GM18868 (cell line): ENCODE data around the gene INO80E.
"Not testable (repeated sequence)": the region's sequence is repeated elsewhere in the genome, so short reads cannot be mapped to it uniquely, and the experiment has no call there.

Experiments used
- ATAC-seq: cut with Tn5 transposase; IDR thresholded peaks from one replicate; pipeline ENCODE4 v1.9.1; 2021; ENCODE audit warnings: mild to moderate bottlenecking, moderate library complexity; ENCODE audit not compliant: unreplicated experiment

The INO80E gene

GRCh38 chr16:30030011-30030685 lies 34.1 kb downstream of the INO80E start:
- ATAC-seq: no peak

- no peak for ATAC-seq
These were observed 34.9 kb downstream of the INO80E start, which contains the start of gene TLCD3B for GRCh38 chr16:30030841-30031413. TLCD3B (minus strand) TSS chr16:30031271; CDS start chr16:30030527, 744 bp downstream.

DNA sequence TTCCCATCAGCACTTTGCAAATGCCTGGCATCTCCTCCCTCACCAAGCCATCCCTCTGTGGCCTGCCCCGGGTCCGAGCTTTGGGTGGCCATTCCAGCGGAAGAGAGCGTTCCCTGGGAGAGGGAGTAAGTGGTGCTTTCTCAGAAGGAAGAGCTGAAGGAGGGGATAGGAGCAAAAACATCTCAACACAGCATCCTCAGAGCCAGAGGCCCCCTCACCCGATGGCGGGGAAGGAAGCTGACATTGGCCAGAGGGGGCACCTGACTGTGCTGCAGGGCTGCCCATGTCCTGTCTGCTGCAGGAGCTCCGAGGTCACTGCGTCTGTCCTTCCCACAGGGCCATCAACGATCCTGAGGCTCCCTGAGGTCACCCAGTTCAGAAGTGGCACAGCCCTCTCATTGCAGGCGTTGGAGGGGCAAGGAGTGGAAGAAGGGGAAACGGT lies 35.5 kb downstream of the INO80E start:
- no peak for ATAC-seq

DNA sequence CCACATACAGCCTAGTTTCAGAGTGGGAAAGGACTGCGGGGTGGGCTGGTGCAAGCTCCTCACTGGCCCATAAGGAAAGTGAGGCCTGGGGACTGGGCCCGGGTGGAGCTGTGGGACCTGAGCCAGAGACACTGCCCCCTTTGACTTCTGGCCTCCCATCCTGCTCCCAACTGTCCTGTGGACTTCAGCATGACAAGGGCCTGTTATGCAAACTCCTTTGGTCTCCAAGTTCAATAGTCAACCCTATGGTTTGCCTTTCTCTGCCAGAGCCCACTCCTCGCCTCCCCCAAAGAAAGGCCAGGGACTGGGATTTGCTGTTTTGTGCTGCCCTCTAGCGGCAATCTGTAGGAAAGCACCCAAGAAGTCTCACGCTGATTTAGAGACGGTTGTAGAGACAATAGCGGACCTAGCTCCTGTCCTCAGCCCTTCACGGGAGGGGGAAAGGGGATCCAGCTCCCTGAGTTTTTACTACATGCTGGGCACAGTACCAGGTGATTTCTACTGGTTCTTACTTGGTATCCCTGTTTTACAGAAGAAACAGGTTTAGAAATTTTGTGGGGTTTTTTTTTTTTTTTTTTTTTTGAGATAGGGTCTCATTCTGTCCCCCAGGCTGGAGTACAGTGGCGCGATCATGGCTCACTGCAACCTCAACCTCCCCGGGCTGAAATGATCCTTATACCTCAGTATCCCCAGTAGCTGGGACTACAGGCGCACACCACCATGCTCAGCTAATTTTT lies 36.2 kb downstream of the INO80E start:
- ATAC-seq: no peak

DNA sequence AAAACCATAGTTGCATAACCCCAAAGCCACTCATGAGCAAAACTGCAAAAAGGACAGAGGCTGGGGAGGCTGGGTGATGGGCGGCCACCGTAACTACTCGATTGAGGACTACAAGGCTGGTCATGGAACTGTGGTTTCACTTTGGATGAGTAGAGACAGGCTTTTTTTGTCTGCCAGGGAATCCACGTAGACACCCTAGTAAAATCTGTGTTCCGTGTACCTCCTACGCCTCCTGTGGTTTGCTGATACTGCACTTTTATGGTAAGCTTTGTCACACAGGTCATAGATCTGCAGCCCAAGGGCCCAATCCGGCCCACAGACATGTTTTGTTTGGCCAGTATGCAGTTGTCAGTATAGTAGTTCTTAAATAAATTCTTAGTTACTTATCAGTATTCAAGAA lies 37.2 kb downstream of the INO80E start:
- ATAC-seq: no peak

- no peak for ATAC-seq
These were observed 44.2 kb downstream of the INO80E start for GRCh38 chr16:30040221-30040620.

DNA sequence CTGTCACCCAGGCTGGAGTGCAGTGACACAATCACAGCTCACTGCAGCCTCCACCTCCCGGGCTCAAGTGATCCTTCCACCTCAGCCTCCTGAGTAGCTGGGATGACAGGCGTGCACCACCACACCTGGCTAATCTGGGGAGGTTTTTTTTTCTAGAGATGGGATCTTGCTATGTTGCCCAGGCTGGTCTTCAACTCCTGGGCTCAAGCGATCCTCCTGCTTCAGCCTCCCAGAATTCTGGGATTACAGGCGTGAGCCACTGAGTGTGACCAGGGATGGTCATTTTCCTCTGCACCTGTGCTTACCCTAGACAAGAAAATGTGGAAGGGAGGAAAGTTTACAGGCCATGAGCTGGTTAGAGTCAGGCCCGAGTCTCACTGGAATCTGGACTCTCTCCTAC lies 44.6 kb downstream of the INO80E start:
- ATAC-seq: not testable (repeated sequence)

DNA sequence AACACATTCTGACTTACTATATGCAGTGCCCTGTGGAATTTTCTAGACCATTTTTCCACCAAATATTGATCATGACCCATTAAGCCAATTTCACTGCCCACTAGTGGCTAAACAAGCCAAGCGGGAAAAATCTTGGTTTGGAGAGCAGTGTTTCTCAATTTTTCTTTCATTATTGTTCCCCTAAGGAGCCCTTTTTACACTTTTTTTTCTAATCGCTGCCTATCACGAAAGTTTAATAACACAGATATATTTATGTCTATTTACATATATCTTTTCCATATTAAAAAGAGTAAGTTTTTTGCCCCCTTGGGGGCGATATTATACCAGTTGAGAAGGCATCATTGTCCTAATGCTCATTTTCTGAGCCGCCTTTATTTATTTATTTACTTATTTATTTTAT lies 45.8 kb downstream of the INO80E start:
- no peak for ATAC-seq

GRCh38 chr16:30046178-30046577 lies 50.1 kb downstream of the INO80E start:
- no peak for ATAC-seq

- ATAC-seq: no peak
These were observed 50.5 kb downstream of the INO80E start for GRCh38 chr16:30046588-30046987.

DNA sequence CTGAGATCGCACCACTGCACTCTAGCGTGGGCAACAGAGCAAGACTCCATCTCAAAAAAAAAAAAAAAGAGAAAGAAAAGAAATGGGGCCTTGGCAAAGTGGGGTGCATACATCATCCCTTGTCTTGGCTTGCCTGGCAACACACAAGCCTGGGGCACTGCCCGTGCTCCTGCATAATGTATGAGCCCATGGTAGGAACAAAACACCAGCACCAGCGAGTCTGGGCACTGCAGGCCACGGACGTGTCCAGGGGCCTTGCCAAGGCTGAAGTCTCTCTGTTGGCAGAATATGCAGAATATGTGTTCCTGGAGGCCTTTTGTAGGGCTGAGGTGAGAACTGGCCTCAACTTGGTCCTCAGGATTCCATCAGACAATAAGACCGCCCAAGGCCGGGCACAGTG lies 53.8 kb downstream of the INO80E start:
- no peak for ATAC-seq

DNA sequence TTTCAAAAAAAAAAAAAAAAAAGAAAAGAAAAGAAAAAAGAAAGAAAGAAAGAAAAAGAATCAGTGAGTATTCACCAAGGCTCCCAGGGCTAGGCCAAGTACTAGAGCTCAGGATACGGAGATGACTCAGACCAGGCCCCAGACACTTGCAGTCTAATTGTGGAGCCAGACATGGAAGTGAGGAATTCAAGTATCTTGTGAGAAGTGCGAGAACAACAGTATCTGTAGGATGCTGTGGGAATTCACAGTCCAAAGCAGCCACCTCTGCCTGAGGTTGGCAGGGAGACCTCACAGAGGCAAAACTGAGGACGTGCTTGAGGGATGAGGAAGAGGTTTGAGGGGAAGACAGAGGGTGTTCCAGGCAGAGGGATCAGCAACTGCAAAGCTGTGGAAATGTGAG lies 55.5 kb downstream of the INO80E start:
- ATAC-seq: no peak

DNA sequence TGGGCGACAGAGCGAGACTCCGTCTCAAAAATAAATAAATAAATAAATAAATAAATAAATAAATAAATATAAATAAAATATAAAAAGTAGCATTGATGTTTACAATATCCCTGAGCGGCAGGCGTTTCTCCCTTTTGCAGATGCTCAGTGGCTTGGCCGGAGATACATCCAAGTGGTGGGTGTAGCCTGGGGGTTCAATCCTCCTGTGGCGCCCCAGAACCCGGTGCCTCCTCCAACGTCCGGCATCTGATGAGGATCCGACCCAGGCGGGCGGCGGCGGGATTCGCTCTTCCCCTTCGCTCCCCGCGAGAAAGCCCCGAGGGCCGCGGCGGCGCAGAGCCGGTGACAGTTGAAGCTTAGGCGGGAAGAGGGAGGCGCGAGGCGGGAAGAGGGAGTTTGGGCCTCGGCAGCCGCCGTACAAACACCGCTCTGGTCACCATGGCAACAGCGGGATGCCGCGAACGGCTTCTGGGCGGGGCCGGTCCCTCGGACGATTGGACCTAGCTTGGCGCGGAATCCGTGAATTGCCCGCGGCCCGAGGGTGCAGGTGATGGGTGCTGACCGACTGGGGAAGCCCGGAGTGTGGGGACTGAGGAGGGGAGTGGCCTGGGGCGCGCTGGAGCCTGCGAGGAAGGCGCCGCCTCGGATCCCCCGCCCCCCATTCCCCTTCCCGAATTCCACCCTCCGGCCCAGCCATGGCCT lies 56.8 kb downstream of the INO80E start:
- ATAC-seq: no peak

GRCh38 chr16:30053376-30054015 lies 57.5 kb downstream of the INO80E start:
- ATAC-seq: no peak

GRCh38 chr16:30054451-30054850 lies 58.4 kb downstream of the INO80E start:
- ATAC-seq: no peak

- no peak for ATAC-seq
These were observed 59.0 kb downstream of the INO80E start for GRCh38 chr16:30054959-30055553.
